Sigmoid colon (tissue), 4 donors: ENCODE measurements around the gene RBP7.

Experiments
- EP300 ChIP-seq, 4 donors: sonication (generic); formaldehyde crosslinking; IDR thresholded peaks; one replicate each; pipeline ENCODE4 v1.6.1; 2017; ENCODE audit warnings: antibody characterized with exemption in 4 of 4
- TF ChIP-seq, protein P1 (sequence below), 4 experiments: fragments of 450-650 bp in 3 of 4; fragments of 200-600 bp in 1 of 4; IDR thresholded peaks; one replicate each; pipeline ENCODE4 v1.5.1; 2016 to 2019; ENCODE audit warnings: antibody characterized with exemption in 4 of 4, mild to moderate bottlenecking in 3 of 4, moderate library complexity in 2 of 4

DNA sequence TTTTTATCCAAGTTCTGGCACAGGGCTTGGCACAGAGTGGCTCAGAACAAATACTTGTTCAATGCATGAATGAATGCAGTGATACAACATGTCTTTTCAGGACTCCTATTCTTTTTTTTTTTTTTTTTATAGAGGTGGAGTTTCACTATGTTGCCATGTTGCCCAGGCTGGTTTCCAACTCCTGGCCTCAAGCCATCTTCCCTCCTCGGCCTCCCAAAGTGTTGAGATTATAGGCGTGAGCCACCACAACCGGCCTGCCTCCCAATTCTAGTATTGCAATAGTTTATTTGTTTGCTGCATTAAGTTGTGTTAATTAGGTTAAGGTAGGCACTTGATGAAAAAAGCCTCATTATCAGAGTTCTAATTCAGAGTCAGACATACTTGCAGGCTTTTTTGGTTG is 53.6 kb downstream of the RBP7 start:
- TF ChIP-seq, protein P1, sequence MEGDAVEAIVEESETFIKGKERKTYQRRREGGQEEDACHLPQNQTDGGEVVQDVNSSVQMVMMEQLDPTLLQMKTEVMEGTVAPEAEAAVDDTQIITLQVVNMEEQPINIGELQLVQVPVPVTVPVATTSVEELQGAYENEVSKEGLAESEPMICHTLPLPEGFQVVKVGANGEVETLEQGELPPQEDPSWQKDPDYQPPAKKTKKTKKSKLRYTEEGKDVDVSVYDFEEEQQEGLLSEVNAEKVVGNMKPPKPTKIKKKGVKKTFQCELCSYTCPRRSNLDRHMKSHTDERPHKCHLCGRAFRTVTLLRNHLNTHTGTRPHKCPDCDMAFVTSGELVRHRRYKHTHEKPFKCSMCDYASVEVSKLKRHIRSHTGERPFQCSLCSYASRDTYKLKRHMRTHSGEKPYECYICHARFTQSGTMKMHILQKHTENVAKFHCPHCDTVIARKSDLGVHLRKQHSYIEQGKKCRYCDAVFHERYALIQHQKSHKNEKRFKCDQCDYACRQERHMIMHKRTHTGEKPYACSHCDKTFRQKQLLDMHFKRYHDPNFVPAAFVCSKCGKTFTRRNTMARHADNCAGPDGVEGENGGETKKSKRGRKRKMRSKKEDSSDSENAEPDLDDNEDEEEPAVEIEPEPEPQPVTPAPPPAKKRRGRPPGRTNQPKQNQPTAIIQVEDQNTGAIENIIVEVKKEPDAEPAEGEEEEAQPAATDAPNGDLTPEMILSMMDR (IDR thresholded peaks at IDR 0.05), result no peak
- no peak for TF ChIP-seq EP300 (IDR thresholded peaks at IDR 0.05)
